H1 (cell line): ENCODE measurements around the gene DNAH1. TPM values are rescaled to one million over a fixed set of nuclear protein-coding genes. Genes with fewer than 3 reads are reported as not detected.

Source experiments
- CTCF ChIA-PET: fragments of 300-600 bp; sonication (Branson Sonifier 250); formaldehyde crosslinking; loops from one replicate; lab custom pipeline; 2021; ENCODE audit not compliant: partially characterized antibody; lab: Charles Lee
- POLR2A ChIA-PET: fragments of 300-600 bp; sonication (Branson Sonifier 250); formaldehyde crosslinking; loops from one replicate; lab custom pipeline; 2021; ENCODE audit warnings: inconsistent platforms; ENCODE audit not compliant: partially characterized antibody; lab: Charles Lee
- DNase-seq, 2 experiments: peaks; one replicate each; pipeline versions ENCODE4 v3.0.0 to v3.0.0-alpha.2; 2010 to 2022; ENCODE audit warnings: low spot score in 2 of 2, low read depth in 1 of 2, mixed read lengths in 1 of 2
- FAIRE-seq: peaks from 2 replicates; lab custom pipeline; 2011; peaks lifted over from hg19 to GRCh38; lab: Jason Lieb, UNC
- H2AFZ ChIP-seq: 2 replicates; pipeline ENCODE4 v1.8.1; 2012; ENCODE audit warnings: low read length, inconsistent platforms
- H2AK5ac ChIP-seq: 2 replicates; pipeline ENCODE4 v1.6.1; 2013; ENCODE audit warnings: low read depth, low read length
- H2BK120ac ChIP-seq: replicated peaks from 2 replicates; pipeline ENCODE3; 2013; ENCODE audit warnings: low read depth, low read length, inconsistent platforms
- H2BK12ac ChIP-seq: 2 replicates; pipeline ENCODE4 v1.6.1; 2013; ENCODE audit warnings: low read depth, low read length
- H2BK15ac ChIP-seq: 2 replicates; pipeline ENCODE4 v1.6.1; 2013; ENCODE audit warnings: low read length
- H2BK20ac ChIP-seq: 2 replicates; pipeline ENCODE4 v1.6.1; 2013; ENCODE audit warnings: low read length
- H2BK5ac ChIP-seq: 2 replicates; pipeline ENCODE4 v1.6.1; 2013; ENCODE audit warnings: low read depth, low read length
- H3K14ac ChIP-seq: 2 replicates; pipeline ENCODE4 v1.6.1; 2013; ENCODE audit warnings: inconsistent platforms; ENCODE audit not compliant: insufficient read length
- H3K18ac ChIP-seq: 2 replicates; pipeline ENCODE4 v1.6.1; 2013; ENCODE audit warnings: low read length; ENCODE audit errors: extremely low read depth
- H3K23ac ChIP-seq: 2 replicates; pipeline ENCODE4 v1.6.1; 2013; ENCODE audit warnings: inconsistent platforms; ENCODE audit not compliant: insufficient read length
- H3K23me2 ChIP-seq: 2 replicates; pipeline ENCODE4 v1.6.1; 2013; ENCODE audit warnings: low read depth, low read length
- H3K27ac ChIP-seq: 2 replicates; pipeline ENCODE4 v1.6.1; 2011; ENCODE audit warnings: low read depth, low read length, inconsistent platforms
- H3K27me3 ChIP-seq, 4 experiments: replicated peaks in 1 of 4; 1 replicate in 1 of 4; 2 replicates in 3 of 4; pipeline versions ENCODE4 v1.6.1 to v1.8.1; 2011 to 2013; ENCODE audit warnings: low read length in 3 of 4, mild to moderate bottlenecking in 3 of 4, inconsistent platforms in 2 of 4, mixed read lengths in 2 of 4, moderate library complexity in 1 of 4; ENCODE audit not compliant: control insufficient read depth in 3 of 4, insufficient read depth in 3 of 4; ENCODE audit errors: extremely low read depth in 1 of 4
- H3K36me3 ChIP-seq, 4 experiments: 2 replicates each; pipeline versions ENCODE4 v1.6.1 to v1.8.1; 2011 to 2013; ENCODE audit warnings: mild to moderate bottlenecking in 4 of 4, low read length in 3 of 4, moderate library complexity in 2 of 4, control low read depth in 1 of 4, inconsistent platforms in 1 of 4; ENCODE audit not compliant: insufficient read depth in 4 of 4, control insufficient read depth in 2 of 4
- H3K4ac ChIP-seq: replicated peaks from 2 replicates; pipeline ENCODE3; 2013; ENCODE audit warnings: low read length, low read depth, mixed read lengths, inconsistent platforms; ENCODE audit not compliant: insufficient read length
- H3K4me1 ChIP-seq, 4 experiments: replicated peaks in 1 of 4; 1 replicate in 1 of 4; 2 replicates in 3 of 4; pipeline versions ENCODE4 v1.6.1 to v1.8.1; 2011 to 2013; ENCODE audit warnings: low read length in 3 of 4, inconsistent platforms in 2 of 4, mixed read lengths in 1 of 4; ENCODE audit not compliant: insufficient read depth in 4 of 4, control insufficient read depth in 3 of 4
- H3K4me2 ChIP-seq, 2 experiments: 2 replicates each; pipeline versions ENCODE4 v1.6.1 to v1.8.1; 2011 to 2013; ENCODE audit warnings: low read depth in 2 of 2, low read length in 2 of 2, control low read depth in 1 of 2, inconsistent platforms in 1 of 2, mild to moderate bottlenecking in 1 of 2; ENCODE audit not compliant: insufficient read depth in 1 of 2
- H3K4me3 ChIP-seq, 4 experiments: fragments of 200-600, 300-600 bp in 1 of 4; sonication (generic), shearing (Covaris generic), sonication (Bioruptor Twin) in 1 of 4; 2 replicates each; pipeline versions ENCODE4 v1.5.1 to v1.8.1; 2011 to 2016; ENCODE audit warnings: low read length in 4 of 4, low read depth in 3 of 4, control low read depth in 2 of 4, inconsistent platforms in 2 of 4, mild to moderate bottlenecking in 2 of 4, mixed read lengths in 1 of 4, moderate library complexity in 1 of 4; ENCODE audit not compliant: insufficient read depth in 2 of 4; ENCODE audit errors: extremely low read depth in 1 of 4
- H3K56ac ChIP-seq: replicated peaks from 2 replicates; pipeline ENCODE3; 2013; ENCODE audit warnings: low read depth, mild to moderate bottlenecking, mixed read lengths, low read length, inconsistent platforms; ENCODE audit not compliant: insufficient read length
- H3K79me1 ChIP-seq: 2 replicates; pipeline ENCODE4 v1.6.1; 2013; ENCODE audit warnings: low read depth, low read length, control low read depth
- H3K79me2 ChIP-seq, 2 experiments: 2 replicates each; pipeline versions ENCODE4 v1.6.1 to v1.8.1; 2012 to 2013; ENCODE audit warnings: low read length in 2 of 2, mild to moderate bottlenecking in 2 of 2, inconsistent platforms in 1 of 2; ENCODE audit not compliant: insufficient read depth in 2 of 2, control insufficient read depth in 1 of 2
- H3K9ac ChIP-seq, 4 experiments: replicated peaks in 1 of 4; 1 replicate in 1 of 4; 2 replicates in 3 of 4; pipeline versions ENCODE4 v1.6.1 to v1.8.1; 2011 to 2013; ENCODE audit warnings: low read depth in 3 of 4, low read length in 3 of 4, control low read depth in 2 of 4, mild to moderate bottlenecking in 2 of 4, moderate library complexity in 2 of 4, inconsistent platforms in 1 of 4; ENCODE audit errors: extremely low read depth in 1 of 4
- H3K9me3 ChIP-seq, 2 experiments: 2 replicates each; pipeline versions ENCODE4 v1.6.1 to v1.8.1; 2012 to 2013; ENCODE audit warnings: mild to moderate bottlenecking in 2 of 2, moderate library complexity in 2 of 2, control low read depth in 1 of 2, inconsistent platforms in 1 of 2, low read depth in 1 of 2, low read length in 1 of 2, mixed read lengths in 1 of 2; ENCODE audit not compliant: insufficient read depth in 2 of 2
- H4K20me1 ChIP-seq, 2 experiments: replicated peaks in 1 of 2; 2 replicates each; pipeline versions ENCODE3 to v1.8.1; 2011 to 2013; ENCODE audit warnings: inconsistent platforms in 2 of 2, low read length in 2 of 2, mild to moderate bottlenecking in 1 of 2; ENCODE audit not compliant: insufficient read depth in 2 of 2, control insufficient read depth in 1 of 2
- H4K5ac ChIP-seq: 2 replicates; pipeline ENCODE4 v1.6.1; 2013; ENCODE audit warnings: low read length, low read depth, mixed read lengths, inconsistent platforms; ENCODE audit not compliant: insufficient read length
- H4K8ac ChIP-seq: 2 replicates; pipeline ENCODE4 v1.8.0; 2013; ENCODE audit warnings: mild to moderate bottlenecking, moderate library complexity, low read length, inconsistent platforms; ENCODE audit not compliant: insufficient read depth; ENCODE audit errors: extremely low read depth
- H4K91ac ChIP-seq: replicated peaks from 2 replicates; pipeline ENCODE3; 2013; ENCODE audit warnings: low read length, mixed read lengths, inconsistent platforms; ENCODE audit not compliant: insufficient read length
- EGR1 ChIP-seq: IDR thresholded peaks from 2 replicates; pipeline ENCODE4 v1.6.1; 2011; ENCODE audit warnings: low read depth, low read length, borderline replicate concordance
- HDAC2 ChIP-seq, 2 experiments: fragments of 300-600 bp in 1 of 2; sonication (generic) in 1 of 2; IDR thresholded peaks; 2 replicates each; pipeline ENCODE4 v1.6.1; 2011 to 2012; ENCODE audit warnings: low read depth in 2 of 2, low read length in 2 of 2, mild to moderate bottlenecking in 2 of 2, moderate library complexity in 2 of 2, borderline replicate concordance in 1 of 2, inconsistent platforms in 1 of 2
- RAD21 ChIP-seq, 2 experiments: IDR thresholded peaks in 1 of 2; conservative IDR thresholded peaks in 1 of 2; 2 replicates each; pipeline ENCODE4 v1.6.1; 2011; ENCODE audit warnings: low read depth in 2 of 2, low read length in 2 of 2, improper control_type of control experiment in 1 of 2, inconsistent platforms in 1 of 2, mild to moderate bottlenecking in 1 of 2, moderate library complexity in 1 of 2
- SIX5 ChIP-seq: IDR thresholded peaks from 2 replicates; pipeline ENCODE4 v1.6.1; 2011; ENCODE audit warnings: mild to moderate bottlenecking, low read depth, low read length
- TEAD4 ChIP-seq: IDR thresholded peaks from 2 replicates; pipeline ENCODE4 v1.6.1; 2012; ENCODE audit warnings: low read depth, low read length, inconsistent platforms, mixed read lengths
- WGBS, 2 experiments: shearing (Covaris generic) in 1 of 2; methylation state at CpG; one replicate each; pipeline versions ENCODE4 v1.1.6 to v1.1.7; 2013 to 2015; ENCODE audit warnings: low lambda C conversion rate in 2 of 2, mixed read lengths in 2 of 2, inconsistent platforms in 1 of 2, low coverage in 1 of 2, missing lambda C conversion rate in 1 of 2; ENCODE audit not compliant: insufficient replicate concordance in 2 of 2, insufficient coverage in 1 of 2, insufficient read length in 1 of 2; ENCODE audit errors: extremely low coverage in 1 of 2, missing lambda C conversion rate in 1 of 2; 5-methylcytosine and 5-hydroxymethylcytosine counted together
- polyA plus RNA-seq, 7 experiments: library from polyadenylated mRNA; depleted of rRNA in 3 of 7; stranded (reverse) in 5 of 7; unstranded in 2 of 7; fragments of >200 nt in 5 of 7; fragments of 200-250 nt in 2 of 7; gene quantifications; 1 replicate in 5 of 7; 2 replicates in 1 of 7; 4 replicates in 1 of 7; pipeline versions ENCODE4 v1.2.1 to v1.2.3, GENCODE V29; 2011 to 2013; ENCODE audit warnings: missing spikeins in 2 of 7, mixed read lengths in 2 of 7
- total RNA-seq: library from RNA; stranded (reverse); fragmentation: NEBNext Ultra II Directional; extraction: Animal tissue kit (Norgen Biotek cat#: 25700); gene quantifications from 2 replicates; pipeline ENCODE4 v1.2.1, GENCODE V29; 2021
- TF ChIP-seq, protein P1 (sequence below): IDR thresholded peaks from 2 replicates; pipeline ENCODE4 v1.6.1; 2012; ENCODE audit warnings: low read length, inconsistent platforms
- TF ChIP-seq, protein P2 (sequence below): IDR thresholded peaks from 2 replicates; pipeline ENCODE4 v1.6.1; 2012; ENCODE audit warnings: inconsistent platforms

The DNAH1 gene
- total and polyA plus RNA-seq, 2 of the 8 experiments (the other 6 are each of a cell fraction or from before 2014, with no cell fraction given): 1.0 to 1.5 TPM

DNA sequence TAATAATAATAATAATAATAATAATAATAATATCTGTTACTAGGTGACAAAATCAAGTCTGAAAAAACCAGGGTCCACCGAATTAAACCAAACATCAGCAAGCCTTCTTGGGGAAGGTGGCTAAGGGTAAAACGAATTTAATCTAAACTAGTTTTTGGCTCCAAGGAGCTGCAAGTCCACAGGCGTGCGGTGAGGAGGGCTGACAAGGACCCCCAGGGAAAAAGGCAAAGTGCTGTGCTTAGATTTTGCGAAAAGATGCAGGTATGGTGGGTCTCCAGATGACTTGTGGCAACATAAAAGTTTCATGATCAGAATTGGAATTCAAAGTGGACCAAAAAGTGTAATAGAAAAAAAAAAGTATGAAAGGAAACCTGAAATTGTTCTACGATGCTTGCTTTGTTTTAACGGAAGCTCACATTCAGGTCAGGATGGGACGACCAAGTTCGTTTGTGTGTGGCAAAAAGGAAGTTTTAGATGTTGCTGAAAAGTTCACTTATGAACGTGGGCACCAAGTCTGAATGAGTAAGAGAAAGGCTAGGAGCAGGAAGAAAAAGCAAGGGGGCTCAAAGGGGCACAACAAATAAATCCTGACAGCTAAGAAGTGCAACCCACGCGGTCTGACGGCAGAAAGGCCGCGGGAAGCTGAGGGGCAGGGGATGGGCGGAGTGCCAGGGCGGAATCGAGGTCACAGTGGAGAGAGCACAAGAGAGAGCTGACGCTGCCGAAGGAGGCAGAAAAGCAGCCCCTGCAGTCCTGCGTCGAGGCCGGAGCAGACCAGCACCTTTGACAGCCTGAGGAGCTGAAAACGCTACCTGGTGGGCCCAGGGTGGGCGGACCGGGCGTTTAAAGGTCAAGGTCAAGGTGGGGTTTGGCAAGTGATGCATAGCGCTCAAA is 38.8 kb upstream of the DNAH1 start:
- Histone ChIP-seq H3K14ac (no peak overlapping the region), H2BK15ac (no peak overlapping the region), H3K79me2 (peaks cover 41 to 59% of the 10 kb centered on the region in 2 experiments), H3K56ac (peak overlapping the region; percentile 79), H3K27ac (peak overlapping the region; percentile 40; the same call in 1 of the 2 replicates), H2BK20ac (no peak overlapping the region), H3K18ac (peak overlapping the region; percentile 55; the same call in 1 of the 2 replicates), H3K4me2 (peak overlapping the region; percentile 84 to 90), H2BK5ac (peak overlapping the region; percentile 73), H4K91ac (no peak overlapping the region), H2BK120ac (no peak overlapping the region), H4K8ac (peak overlapping the region; percentile 35; the same call in 1 of the 2 replicates), H3K4ac (no peak overlapping the region), H4K5ac (no peak overlapping the region), H3K23ac (no peak overlapping the region), H2AFZ (no peak overlapping the region), H3K79me1 (no peaks in the 10 kb centered on the region; the same call in 1 of the 2 replicates), H3K9me3 (no peaks in the 10 kb centered on the region), H4K20me1 (peaks cover 15 to 17% of the 10 kb centered on the region in 2 experiments), H3K23me2 (peaks cover 10% of the 10 kb centered on the region), H3K36me3 (peaks cover 0 to 7% (median 2%) of the 10 kb centered on the region in 4 experiments; a peak in 2 of 8 replicates), H3K4me3 (peak overlapping the region; percentile 94 to 99 (median 97)), H3K9ac (peak overlapping the region in 3 of 4 experiments; percentile 98 to 99 (median 98); a peak in 6 of 7 replicates), H2BK12ac (peak overlapping the region; percentile 23; the same call in 1 of the 2 replicates), H3K27me3 (no peaks in the 10 kb centered on the region), H3K4me1 (peaks cover 0 to 3% (median under 1%) of the 10 kb centered on the region in 4 experiments; a peak in 3 of 7 replicates), H2AK5ac (no peak overlapping the region)
- peak in 1 of 2 experiments; percentile 61 for DNase-seq
- ChIA-PET CTCF (interaction anchor here (0.6 to 6.1 kb wide), 17 partner anchors 11 to 985 kb away, joined by 3 to 34 read pairs (median 4); partner anchors contain the start of genes GLYCTK and PPM1M), POLR2A (interaction anchor here (0.7 to 5.1 kb wide), 34 partner anchors 10 to 437 kb away, joined by 3 to 76 read pairs (median 4); partner anchors contain the start of genes GLYCTK, PPM1M, RPL29 and TWF2)
- whole genome bisulfite sequencing, 2 experiments: 6% methylated on average over 28 of the region's 28 CpGs; no CpG with 5 or more reads in 1 of the 2 experiments
- FAIRE-seq: no peak
- TF ChIP-seq, protein P1, sequence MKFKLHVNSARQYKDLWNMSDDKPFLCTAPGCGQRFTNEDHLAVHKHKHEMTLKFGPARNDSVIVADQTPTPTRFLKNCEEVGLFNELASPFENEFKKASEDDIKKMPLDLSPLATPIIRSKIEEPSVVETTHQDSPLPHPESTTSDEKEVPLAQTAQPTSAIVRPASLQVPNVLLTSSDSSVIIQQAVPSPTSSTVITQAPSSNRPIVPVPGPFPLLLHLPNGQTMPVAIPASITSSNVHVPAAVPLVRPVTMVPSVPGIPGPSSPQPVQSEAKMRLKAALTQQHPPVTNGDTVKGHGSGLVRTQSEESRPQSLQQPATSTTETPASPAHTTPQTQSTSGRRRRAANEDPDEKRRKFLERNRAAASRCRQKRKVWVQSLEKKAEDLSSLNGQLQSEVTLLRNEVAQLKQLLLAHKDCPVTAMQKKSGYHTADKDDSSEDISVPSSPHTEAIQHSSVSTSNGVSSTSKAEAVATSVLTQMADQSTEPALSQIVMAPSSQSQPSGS: no peak
- TF ChIP-seq RAD21 (IDR thresholded peaks at IDR 0.05 in 1 of 2, conservative IDR thresholded peaks at IDR 0.05 in 1 of 2; ENCODE audit: low read depth in 2 of 2, low read length in 2 of 2) (no peak), SIX5 (no peak), TEAD4 (no peak), HDAC2 (IDR thresholded peaks at IDR 0.05; ENCODE audit: borderline replicate concordance in 1 of 2, low read depth in 2 of 2, low read length in 2 of 2) (peak in 1 of 2 experiments; percentile 32; a peak in 1 of 4 replicates), EGR1 (no peak)
- TF ChIP-seq, protein P2, sequence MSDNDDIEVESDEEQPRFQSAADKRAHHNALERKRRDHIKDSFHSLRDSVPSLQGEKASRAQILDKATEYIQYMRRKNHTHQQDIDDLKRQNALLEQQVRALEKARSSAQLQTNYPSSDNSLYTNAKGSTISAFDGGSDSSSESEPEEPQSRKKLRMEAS: peak; percentile 57
